Hepatic stellate cell (primary cell): ENCODE results near the gene HMX3.
"Not testable (repeated sequence)": the region's sequence is repeated elsewhere in the genome, so short reads cannot be mapped to it uniquely, and the experiment has no call there.

Experiments used
- DNase-seq: peaks from one replicate; pipeline ENCODE4 v3.0.0; 2011; ENCODE audit warnings: low spot score

The HMX3 gene

DNA sequence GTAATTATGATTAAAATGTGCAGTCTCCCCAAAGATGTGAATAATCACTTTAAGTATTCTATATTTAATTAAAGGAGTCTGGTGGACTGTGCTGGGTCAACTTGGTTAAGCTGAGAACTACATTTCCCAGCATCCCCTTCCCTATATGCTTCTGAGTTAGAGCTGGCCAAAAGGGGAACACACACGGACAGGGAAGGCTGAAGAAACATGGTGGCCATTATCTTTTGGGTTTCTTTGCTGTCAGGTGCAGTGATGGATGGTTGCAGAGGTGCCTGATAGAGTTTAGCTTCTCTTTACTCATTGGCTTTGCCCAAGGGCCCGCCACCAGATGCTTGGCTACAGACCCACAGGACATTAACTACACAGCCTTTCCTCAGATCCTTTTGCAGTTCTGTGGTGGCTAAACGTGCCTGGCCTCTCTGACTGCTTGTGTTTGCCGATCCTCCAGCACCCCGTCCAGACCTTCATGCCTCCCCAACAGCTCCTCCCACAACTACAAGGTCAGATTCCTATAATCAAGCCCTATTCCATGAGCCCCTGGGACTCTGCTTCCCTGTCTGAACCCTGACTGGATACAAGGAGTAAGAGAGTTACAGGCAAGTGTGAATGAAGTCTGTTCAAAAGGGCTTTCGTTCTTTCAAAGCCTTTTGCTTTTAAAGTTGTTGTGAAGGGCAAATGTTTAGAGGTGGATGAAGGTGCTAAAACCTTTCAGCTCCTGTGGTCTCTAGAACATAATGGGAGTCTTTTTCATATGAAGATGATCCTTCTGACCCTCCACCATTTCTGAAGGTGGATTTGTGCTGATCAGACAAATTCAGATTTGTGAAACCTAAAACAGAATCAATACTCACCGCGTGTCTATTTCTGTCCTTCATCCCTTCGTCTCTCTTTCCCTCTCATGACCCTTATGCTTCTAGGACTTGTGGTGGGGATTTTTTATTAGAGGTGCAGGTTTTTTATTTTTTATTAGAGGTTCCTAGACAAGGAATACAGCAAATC lies 39.9 kb downstream of the HMX3 start:
- DNase-seq: no peak

DNA sequence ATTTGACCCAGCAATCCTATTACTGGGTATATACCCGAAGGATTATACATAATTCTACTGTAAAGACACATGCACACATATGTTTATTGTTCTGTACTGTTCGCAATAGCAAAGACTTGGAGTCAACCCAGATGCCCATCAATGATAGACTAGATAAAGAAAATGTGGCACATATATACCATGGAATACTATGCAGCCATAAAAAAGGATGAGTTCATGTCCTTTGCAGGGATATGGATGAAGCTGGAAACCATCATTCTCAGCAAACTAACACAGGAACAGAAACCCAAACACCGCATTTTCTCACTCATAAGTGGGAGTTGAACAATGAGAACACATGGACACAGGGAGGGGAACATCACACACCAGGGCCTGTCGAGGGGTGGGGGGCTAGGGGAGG lies 42.6 kb downstream of the HMX3 start:
- not testable (repeated sequence) for DNase-seq

DNA sequence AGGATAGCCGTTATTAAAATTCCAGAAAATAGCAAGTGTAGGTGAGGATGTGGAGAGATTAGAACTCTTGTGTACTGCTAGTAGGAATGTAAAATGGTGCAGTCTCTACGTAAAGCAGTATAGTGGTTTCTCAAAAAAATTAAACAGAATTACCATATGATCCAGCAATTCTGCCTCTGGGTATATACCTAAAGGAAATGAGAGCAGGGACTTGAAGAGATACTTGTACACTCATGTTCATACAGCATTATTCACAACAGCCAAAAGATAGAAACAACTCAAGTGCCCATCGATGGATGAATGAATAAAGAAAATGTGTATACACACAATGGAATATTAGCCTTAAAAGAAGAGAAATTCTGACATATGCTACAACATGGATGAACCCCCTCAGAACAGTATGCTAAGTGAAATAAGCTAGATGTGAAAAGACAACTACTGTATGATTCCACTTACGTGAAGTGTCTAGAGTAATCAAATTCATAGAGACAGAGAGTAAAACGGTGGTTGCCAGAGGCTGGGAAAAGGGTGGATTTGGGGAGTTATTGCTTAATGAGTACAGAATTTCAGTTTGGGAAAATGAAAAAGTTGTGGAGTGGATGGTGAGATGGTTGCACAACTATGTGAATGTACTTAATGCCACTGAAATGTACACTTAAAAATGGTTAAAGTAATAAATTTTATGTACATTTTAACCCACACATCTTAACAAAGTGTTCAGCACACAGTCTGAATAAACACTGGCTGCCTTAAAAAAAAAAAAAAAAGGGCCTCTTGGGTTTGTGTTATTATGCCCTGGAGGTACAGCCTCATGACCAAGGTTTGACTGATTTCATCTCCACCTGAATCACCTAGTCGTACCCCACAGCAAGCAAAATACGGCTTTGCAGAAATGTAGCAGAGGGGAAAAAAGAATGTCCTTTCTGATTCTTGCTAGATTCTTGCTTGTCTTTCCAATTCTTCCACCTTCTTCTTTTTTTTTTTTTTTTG lies 44.6 kb downstream of the HMX3 start:
- no peak for DNase-seq

DNA sequence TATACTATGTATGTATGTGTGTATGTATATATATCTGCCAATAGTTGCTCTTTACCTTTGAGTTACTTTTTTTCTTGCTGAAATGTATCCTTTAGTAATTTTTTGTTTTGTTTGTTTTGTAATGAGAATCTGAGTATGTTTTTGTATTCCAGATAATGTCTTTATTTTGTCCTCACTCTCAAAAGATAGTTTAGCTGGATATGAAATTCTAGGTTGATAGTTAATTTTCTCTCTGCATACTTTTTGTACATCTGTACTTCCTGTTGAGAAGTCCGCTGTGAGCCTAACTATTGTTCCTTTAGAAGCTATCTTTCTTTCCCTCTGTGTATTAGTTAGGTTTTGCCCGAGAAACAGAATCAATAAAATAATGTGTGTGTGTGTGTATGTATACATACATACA lies 48.0 kb downstream of the HMX3 start:
- no peak for DNase-seq

DNA sequence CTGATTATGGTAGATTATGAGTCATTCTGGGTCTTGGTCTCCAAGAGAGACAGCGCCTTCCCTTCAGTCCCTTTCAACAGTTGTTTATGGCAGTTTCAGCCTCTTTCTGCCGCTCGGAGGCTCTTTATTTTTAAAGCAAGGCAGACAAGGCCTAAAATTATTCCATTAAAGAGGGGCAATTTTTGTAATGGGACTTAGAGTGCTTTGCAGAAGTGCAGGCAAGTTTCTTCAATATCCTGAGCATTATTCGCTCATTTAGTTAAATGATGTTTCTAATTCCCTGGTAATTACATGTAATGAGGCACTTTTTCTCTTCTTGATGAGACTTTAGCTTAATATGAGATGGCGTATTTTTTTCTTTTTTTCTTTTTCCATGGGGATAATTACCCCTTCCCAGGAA lies 52.0 kb downstream of the HMX3 start:
- DNase-seq: no peak
